A549 (cell line): ENCODE measurements around the gene ZNF804A. TPM values are rescaled to one million over a fixed set of nuclear protein-coding genes. Genes with fewer than 3 reads are reported as not detected.
"Not testable (repeated sequence)": the region's sequence is repeated elsewhere in the genome, so short reads cannot be mapped to it uniquely, and the experiment has no call there.

Source experiments
- ATAC-seq, 2 experiments: fragments of 200-7000 bp in 1 of 2; fragments of >200 bp in 1 of 2; cut with Nextera tagmentation in 1 of 2; cut with Tn5 transposase in 1 of 2; 3 replicates each; pipeline versions ENCODE4 v1.8.0 to v1.9.1; 2018 to 2020; ENCODE audit warnings: mild to moderate bottlenecking in 1 of 2, moderate library complexity in 1 of 2
- CTCF ChIA-PET: fragments of 300-600 bp; sonication (Branson Sonifier 250); formaldehyde crosslinking; extraction: SDS; loops from one replicate; lab custom pipeline; 2021; ENCODE audit warnings: antibody characterized with exemption, inconsistent platforms; lab: Yijun Ruan, JAX
- POLR2A ChIA-PET: fragments of 350-600 bp; formaldehyde crosslinking; extraction: SDS; loops from one replicate; lab custom pipeline; 2021; ENCODE audit warnings: antibody characterized with exemption, inconsistent platforms; lab: Yijun Ruan, JAX
- DNase-seq, 2 experiments: peaks; one replicate each; pipeline versions ENCODE4 v3.0.0 to v3.0.0-alpha.2; 2011 to 2016; ENCODE audit warnings: low read depth in 1 of 2, low spot score in 1 of 2
- FAIRE-seq: peaks from 2 replicates; lab custom pipeline; 2011; peaks lifted over from hg19 to GRCh38; lab: Jason Lieb, UNC
- H3K27ac ChIP-seq, 2 experiments: fragments of >200 bp; sonication (Bioruptor Twin); formaldehyde crosslinking; 3 replicates each; pipeline ENCODE4 v1.5.1; 2016 to 2017
- H3K4me1 ChIP-seq: fragments of >200 bp; sonication (Bioruptor Twin); formaldehyde crosslinking; 3 replicates; pipeline ENCODE4 v1.6.1; 2016
- H3K4me2 ChIP-seq: fragments of >200 bp; sonication (Bioruptor Twin); formaldehyde crosslinking; 3 replicates; pipeline ENCODE4 v1.6.1; 2016
- H3K4me3 ChIP-seq: fragments of >200 bp; sonication (Bioruptor Twin); formaldehyde crosslinking; 3 replicates; pipeline ENCODE4 v1.5.1; 2016
- H3K9me3 ChIP-seq: fragments of >200 bp; sonication (Bioruptor Twin); formaldehyde crosslinking; 3 replicates; pipeline ENCODE4 v1.6.1; 2016
- BHLHE40 ChIP-seq: IDR thresholded peaks from 2 replicates; pipeline ENCODE4 v1.6.1; 2012; ENCODE audit warnings: low read depth, low read length, inconsistent platforms
- CBX2 ChIP-seq: fragments of 200-600 bp; sonication (generic); IDR thresholded peaks from 2 replicates; pipeline ENCODE4 v1.6.1; 2016; ENCODE audit warnings: low read depth, mild to moderate bottlenecking, borderline replicate concordance
- CBX8 ChIP-seq: fragments of 200-600 bp; sonication (generic); IDR thresholded peaks from 2 replicates; pipeline ENCODE4 v1.6.1; 2016
- CHD2 ChIP-seq: fragments of 150-350 bp; IDR thresholded peaks from 2 replicates; pipeline ENCODE4 v1.6.1; 2014; ENCODE audit warnings: low read length; ENCODE audit not compliant: partially characterized antibody
- EHF ChIP-seq: fragments of 250-450 bp; sonication (Bioruptor Pico); IDR thresholded peaks from 2 replicates; pipeline ENCODE4 v1.5.0; 2020; ENCODE audit warnings: mild to moderate bottlenecking
- GATA3 ChIP-seq: IDR thresholded peaks from 2 replicates; pipeline ENCODE4 v1.6.1; 2012; ENCODE audit warnings: borderline replicate concordance
- HEYL ChIP-seq: fragments of 250-450 bp; sonication (Bioruptor Pico); IDR thresholded peaks from 2 replicates; pipeline ENCODE4 v1.8.0; 2021; ENCODE audit warnings: mild to moderate bottlenecking, moderate library complexity
- HOXA7 ChIP-seq: fragments of 250-450 bp; sonication (Bioruptor Pico); IDR thresholded peaks from 2 replicates; pipeline ENCODE4 v1.5.0; 2020; ENCODE audit warnings: mild to moderate bottlenecking, moderate library complexity
- HOXB5 ChIP-seq: fragments of 250-450 bp; sonication (Bioruptor Pico); IDR thresholded peaks from 2 replicates; pipeline ENCODE4 v1.5.0; 2020; ENCODE audit warnings: mild to moderate bottlenecking, moderate library complexity
- KDM1A ChIP-seq: fragments of 200-600 bp; sonication (generic); IDR thresholded peaks from 2 replicates; pipeline ENCODE4 v1.6.1; 2016; ENCODE audit warnings: low read depth, mild to moderate bottlenecking
- MAFK ChIP-seq: fragments of 450-650 bp; IDR thresholded peaks from 2 replicates; pipeline ENCODE4 v1.6.1; 2014; ENCODE audit not compliant: partially characterized antibody
- MAZ ChIP-seq: fragments of 150-350 bp; IDR thresholded peaks from 2 replicates; pipeline ENCODE4 v1.6.1; 2014; ENCODE audit warnings: antibody characterized with exemption, low read depth, low read length, borderline replicate concordance
- MYC ChIP-seq: IDR thresholded peaks from 2 replicates; pipeline ENCODE4 v1.6.1; 2012; ENCODE audit warnings: mild to moderate bottlenecking, inconsistent platforms, low read length, improper control_type of control experiment, borderline replicate concordance
- RAD21 ChIP-seq, 2 experiments: fragments of >200 bp in 1 of 2; sonication (Bioruptor Twin) in 1 of 2; formaldehyde crosslinking in 1 of 2; IDR thresholded peaks in 1 of 2; conservative IDR thresholded peaks in 1 of 2; 2 replicates in 1 of 2; 3 replicates in 1 of 2; pipeline ENCODE4 v1.6.1; 2012 to 2018; ENCODE audit warnings: inconsistent platforms in 1 of 2
- RCOR1 ChIP-seq: fragments of 150-350 bp; IDR thresholded peaks from 2 replicates; pipeline ENCODE4 v1.6.1; 2014; ENCODE audit warnings: antibody characterized with exemption, low read length, low read depth
- SREBF2 ChIP-seq: fragments of 450-650 bp; IDR thresholded peaks from 2 replicates; pipeline ENCODE4 v1.6.1; 2014; ENCODE audit warnings: mild to moderate bottlenecking, moderate library complexity
- ZSCAN20 ChIP-seq: fragments of 250-450 bp; sonication (Bioruptor Pico); IDR thresholded peaks from 2 replicates; pipeline ENCODE4 v1.8.0; 2022; ENCODE audit warnings: mild to moderate bottlenecking, moderate library complexity
- WGBS: methylation state at CpG from one replicate; pipeline ENCODE4 v1.1.6; 2017; ENCODE audit errors: missing lambda C conversion rate; 5-methylcytosine and 5-hydroxymethylcytosine counted together
- polyA plus RNA-seq, 4 experiments: library from polyadenylated mRNA; depleted of rRNA in 3 of 4; stranded (reverse); fragments of >200 nt; fragmentation: RNase III in 1 of 4; extraction: RNeasy Plus Mini Kit Qiagen cat#74134 plus additional on column Dnase treatment in 1 of 4; gene quantifications; 2 replicates in 3 of 4; 3 replicates in 1 of 4; pipeline ENCODE4 v1.2.3, GENCODE V29; 2011 to 2017
- TF ChIP-seq, protein P1 (sequence below): IDR thresholded peaks from 2 replicates; pipeline ENCODE4 v1.6.1; 2012; ENCODE audit warnings: low read depth, borderline replicate concordance
- TF ChIP-seq, protein P2 (sequence below): fragments of >200 bp; sonication (Bioruptor Twin); formaldehyde crosslinking; IDR thresholded peaks from 2 replicates; pipeline ENCODE4 v1.6.1; 2016
- TF ChIP-seq, protein P3 (sequence below): fragments of 450-650 bp; IDR thresholded peaks from 2 replicates; pipeline ENCODE4 v1.6.1; 2014; ENCODE audit warnings: antibody characterized with exemption
- TF ChIP-seq, protein P4 (sequence below): IDR thresholded peaks from 2 replicates; pipeline ENCODE4 v1.6.1; 2012
- TF ChIP-seq, protein P5 (sequence below): fragments of 150-350 bp; IDR thresholded peaks from 2 replicates; pipeline ENCODE4 v1.6.1; 2014; ENCODE audit warnings: low read depth, mild to moderate bottlenecking, low read length
- TF ChIP-seq, protein P6 (sequence below): fragments of 250-450 bp; sonication (Bioruptor Pico); IDR thresholded peaks from 2 replicates; pipeline ENCODE4 v1.5.0; 2021; ENCODE audit warnings: mild to moderate bottlenecking, moderate library complexity, borderline replicate concordance

The ZNF804A gene
- polyA plus RNA-seq, 2 of the 4 experiments (the other 2 are of a cell fraction) = not detected

DNA sequence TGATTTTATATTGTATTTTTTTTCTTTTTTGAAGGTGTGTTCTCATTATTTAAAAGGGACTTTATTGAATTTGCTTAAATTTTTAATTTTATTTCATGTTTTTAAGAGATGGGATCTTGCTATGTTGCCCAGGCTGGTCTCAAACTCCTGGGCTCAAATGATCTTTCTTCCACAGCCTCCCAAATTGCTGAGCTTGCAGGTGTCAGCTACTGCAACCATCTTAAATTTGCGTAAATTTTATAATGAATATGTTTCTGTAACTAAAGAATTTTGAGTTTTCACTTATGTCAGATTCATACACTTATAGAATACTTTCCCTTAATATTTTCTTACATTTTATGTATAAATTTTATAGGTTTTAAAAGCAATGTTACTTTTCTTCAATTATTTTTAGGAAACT, 157.8 kb downstream of the ZNF804A start:
- DNase-seq = no peak
- ChIA-PET POLR2A (no interaction called here), CTCF (no interaction called here)
- Histone ChIP-seq H3K4me2 (no peak overlapping the region), H3K4me3 (no peak overlapping the region), H3K27ac (no peak overlapping the region), H3K9me3 (no peaks in the 10 kb centered on the region), H3K4me1 (no peaks in the 10 kb centered on the region)
- no peak for FAIRE-seq
- no peak for ATAC-seq
- no peak for TF ChIP-seq SREBF2
- TF ChIP-seq RAD21 (conservative IDR thresholded peaks at IDR 0.05 in 1 of 2, IDR thresholded peaks at IDR 0.05 in 1 of 2) = no peak
- no peak for TF ChIP-seq GATA3
- no peak for TF ChIP-seq KDM1A
- TF ChIP-seq HOXA7 (CRISPR knock-in tag) = no peak
- no peak for TF ChIP-seq HEYL
- TF ChIP-seq, protein P1, sequence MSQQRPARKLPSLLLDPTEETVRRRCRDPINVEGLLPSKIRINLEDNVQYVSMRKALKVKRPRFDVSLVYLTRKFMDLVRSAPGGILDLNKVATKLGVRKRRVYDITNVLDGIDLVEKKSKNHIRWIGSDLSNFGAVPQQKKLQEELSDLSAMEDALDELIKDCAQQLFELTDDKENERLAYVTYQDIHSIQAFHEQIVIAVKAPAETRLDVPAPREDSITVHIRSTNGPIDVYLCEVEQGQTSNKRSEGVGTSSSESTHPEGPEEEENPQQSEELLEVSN = no peak
- TF ChIP-seq CHD2 = no peak
- TF ChIP-seq EHF (CRISPR knock-in tag) = no peak
- TF ChIP-seq, protein P2, sequence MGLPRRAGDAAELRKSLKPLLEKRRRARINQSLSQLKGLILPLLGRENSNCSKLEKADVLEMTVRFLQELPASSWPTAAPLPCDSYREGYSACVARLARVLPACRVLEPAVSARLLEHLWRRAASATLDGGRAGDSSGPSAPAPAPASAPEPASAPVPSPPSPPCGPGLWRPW = no peak
- TF ChIP-seq MAZ = no peak
- TF ChIP-seq ZSCAN20 (CRISPR knock-in tag) = no peak
- no peak for TF ChIP-seq BHLHE40
- TF ChIP-seq, protein P3, sequence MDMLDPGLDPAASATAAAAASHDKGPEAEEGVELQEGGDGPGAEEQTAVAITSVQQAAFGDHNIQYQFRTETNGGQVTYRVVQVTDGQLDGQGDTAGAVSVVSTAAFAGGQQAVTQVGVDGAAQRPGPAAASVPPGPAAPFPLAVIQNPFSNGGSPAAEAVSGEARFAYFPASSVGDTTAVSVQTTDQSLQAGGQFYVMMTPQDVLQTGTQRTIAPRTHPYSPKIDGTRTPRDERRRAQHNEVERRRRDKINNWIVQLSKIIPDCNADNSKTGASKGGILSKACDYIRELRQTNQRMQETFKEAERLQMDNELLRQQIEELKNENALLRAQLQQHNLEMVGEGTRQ = no peak
- TF ChIP-seq, protein P4, sequence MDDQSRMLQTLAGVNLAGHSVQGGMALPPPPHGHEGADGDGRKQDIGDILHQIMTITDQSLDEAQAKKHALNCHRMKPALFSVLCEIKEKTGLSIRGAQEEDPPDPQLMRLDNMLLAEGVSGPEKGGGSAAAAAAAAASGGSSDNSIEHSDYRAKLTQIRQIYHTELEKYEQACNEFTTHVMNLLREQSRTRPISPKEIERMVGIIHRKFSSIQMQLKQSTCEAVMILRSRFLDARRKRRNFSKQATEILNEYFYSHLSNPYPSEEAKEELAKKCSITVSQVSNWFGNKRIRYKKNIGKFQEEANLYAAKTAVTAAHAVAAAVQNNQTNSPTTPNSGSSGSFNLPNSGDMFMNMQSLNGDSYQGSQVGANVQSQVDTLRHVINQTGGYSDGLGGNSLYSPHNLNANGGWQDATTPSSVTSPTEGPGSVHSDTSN = no peak
- no peak for TF ChIP-seq MAFK
- TF ChIP-seq MYC = no peak
- TF ChIP-seq CBX8 = no peak
- WGBS = 55% methylated on average over 1 of the region's 1 CpG

DNA sequence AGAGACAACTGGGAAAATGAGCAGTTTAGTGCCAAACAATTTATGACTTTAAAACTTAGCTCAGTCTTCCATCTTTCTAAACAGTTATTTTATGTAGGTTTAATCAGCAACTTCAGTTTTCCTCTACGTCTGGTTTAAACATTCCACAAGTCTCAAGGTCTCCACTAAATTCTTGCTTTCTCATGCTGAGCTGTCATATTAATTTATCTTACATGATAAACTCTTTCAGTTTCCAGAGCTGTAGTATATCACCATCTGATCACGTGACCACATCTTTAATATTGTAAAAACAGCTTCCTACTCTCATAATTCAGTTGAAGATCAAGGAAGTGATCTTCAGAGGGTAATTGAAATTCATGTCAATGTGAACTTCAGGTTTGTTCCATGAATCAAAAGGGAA, 158.6 kb downstream of the ZNF804A start:
- no peak for FAIRE-seq
- Histone ChIP-seq H3K9me3 (no peaks in the 10 kb centered on the region), H3K4me2 (no peak overlapping the region), H3K27ac (no peak overlapping the region), H3K4me3 (no peak overlapping the region), H3K4me1 (no peaks in the 10 kb centered on the region)
- TF ChIP-seq, protein P5, sequence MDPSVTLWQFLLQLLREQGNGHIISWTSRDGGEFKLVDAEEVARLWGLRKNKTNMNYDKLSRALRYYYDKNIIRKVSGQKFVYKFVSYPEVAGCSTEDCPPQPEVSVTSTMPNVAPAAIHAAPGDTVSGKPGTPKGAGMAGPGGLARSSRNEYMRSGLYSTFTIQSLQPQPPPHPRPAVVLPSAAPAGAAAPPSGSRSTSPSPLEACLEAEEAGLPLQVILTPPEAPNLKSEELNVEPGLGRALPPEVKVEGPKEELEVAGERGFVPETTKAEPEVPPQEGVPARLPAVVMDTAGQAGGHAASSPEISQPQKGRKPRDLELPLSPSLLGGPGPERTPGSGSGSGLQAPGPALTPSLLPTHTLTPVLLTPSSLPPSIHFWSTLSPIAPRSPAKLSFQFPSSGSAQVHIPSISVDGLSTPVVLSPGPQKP = no peak
- TF ChIP-seq SREBF2 (no peak), CBX2 (no peak), HOXB5 (no peak), RCOR1 (no peak)
- TF ChIP-seq, protein P2 = no peak
- TF ChIP-seq, protein P6, sequence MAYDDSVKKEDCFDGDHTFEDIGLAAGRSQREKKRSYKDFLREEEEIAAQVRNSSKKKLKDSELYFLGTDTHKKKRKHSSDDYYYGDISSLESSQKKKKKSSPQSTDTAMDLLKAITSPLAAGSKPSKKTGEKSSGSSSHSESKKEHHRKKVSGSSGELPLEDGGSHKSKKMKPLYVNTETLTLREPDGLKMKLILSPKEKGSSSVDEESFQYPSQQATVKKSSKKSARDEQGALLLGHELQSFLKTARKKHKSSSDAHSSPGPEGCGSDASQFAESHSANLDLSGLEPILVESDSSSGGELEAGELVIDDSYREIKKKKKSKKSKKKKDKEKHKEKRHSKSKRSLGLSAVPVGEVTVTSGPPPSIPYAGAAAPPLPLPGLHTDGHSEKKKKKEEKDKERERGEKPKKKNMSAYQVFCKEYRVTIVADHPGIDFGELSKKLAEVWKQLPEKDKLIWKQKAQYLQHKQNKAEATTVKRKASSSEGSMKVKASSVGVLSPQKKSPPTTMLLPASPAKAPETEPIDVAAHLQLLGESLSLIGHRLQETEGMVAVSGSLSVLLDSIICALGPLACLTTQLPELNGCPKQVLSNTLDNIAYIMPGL = no peak
- TF ChIP-seq, protein P3 = peak; percentile 49
- peak in 1 of 2 experiments; percentile 4 for DNase-seq
- 15% methylated on average over 2 of the region's 2 CpGs for WGBS
- POLR2A ChIA-PET = no interaction called here
- CTCF ChIA-PET = no interaction called here
- ATAC-seq = no peak

DNA sequence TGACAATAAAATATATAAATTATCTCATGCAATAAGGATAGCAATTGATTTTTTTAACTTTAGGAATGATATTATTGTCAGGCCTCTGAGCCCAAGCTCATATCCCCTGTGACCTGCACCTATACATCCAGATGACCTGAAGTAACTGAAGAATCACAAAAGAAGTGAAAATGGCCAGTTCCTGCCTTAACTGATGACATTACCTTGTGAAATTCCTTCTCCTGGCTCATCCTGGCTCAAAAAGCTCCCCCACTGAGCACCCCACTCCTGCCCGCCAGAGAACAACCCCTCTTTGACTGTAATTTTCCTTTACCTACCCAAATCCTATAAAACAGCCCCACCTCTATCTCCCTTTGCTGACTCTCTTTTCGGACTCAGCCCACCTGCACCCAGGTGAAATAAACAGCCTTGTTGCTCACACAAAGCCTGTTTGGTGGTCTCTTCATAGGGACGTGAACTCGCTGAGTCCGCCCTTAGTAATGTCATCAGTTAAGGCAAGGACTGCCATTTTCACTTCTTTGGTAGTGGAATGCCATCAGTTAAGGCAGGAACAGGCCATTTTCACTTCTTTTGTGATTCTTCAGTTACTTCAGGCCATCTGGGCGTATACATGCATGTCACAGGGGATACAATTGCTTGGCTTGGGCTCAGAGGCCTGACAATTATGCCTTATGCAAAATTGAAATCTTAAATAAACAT, 161.4 kb downstream of the ZNF804A start:
- ATAC-seq, H3K27ac ChIP-seq, POLR2A ChIA-PET, H3K4me1 ChIP-seq, CTCF ChIA-PET, H3K4me2 ChIP-seq, DNase-seq, H3K4me3 ChIP-seq, H3K9me3 ChIP-seq, FAIRE-seq: not testable (repeated sequence)
- 65% methylated on average over 6 of the region's 6 CpGs for whole genome bisulfite sequencing
